Superior temporal gyrus (tissue), 1 donor: ENCODE data around the gene ADCYAP1R1.

Experiments
- DNase-seq: peaks from one replicate; pipeline ENCODE4 v3.0.0-alpha.2; 2016; ENCODE audit errors: extremely low spot score

The ADCYAP1R1 gene

DNA sequence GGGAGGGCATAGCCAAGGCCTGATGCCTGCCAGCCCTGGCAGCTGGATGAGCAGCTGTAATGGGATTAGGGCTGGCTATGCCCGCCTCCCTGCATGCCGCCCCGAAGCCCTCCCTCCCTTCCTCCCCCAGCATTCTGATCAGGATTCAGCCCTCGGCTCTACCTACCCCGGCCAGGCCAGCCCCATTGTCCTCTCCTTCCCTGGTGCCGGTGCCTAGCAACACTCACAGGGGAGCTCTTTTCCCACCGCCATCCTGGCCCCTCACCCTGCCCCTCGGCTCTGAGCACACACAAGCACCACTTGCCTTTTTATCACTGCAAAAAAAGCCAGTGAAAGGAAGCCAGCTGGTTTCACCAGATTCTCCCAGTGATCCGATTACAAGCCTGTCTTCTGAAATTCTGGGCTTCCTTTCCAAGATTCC, 9.0 kb upstream of the ADCYAP1R1 start:
- no peak for DNase-seq

DNA sequence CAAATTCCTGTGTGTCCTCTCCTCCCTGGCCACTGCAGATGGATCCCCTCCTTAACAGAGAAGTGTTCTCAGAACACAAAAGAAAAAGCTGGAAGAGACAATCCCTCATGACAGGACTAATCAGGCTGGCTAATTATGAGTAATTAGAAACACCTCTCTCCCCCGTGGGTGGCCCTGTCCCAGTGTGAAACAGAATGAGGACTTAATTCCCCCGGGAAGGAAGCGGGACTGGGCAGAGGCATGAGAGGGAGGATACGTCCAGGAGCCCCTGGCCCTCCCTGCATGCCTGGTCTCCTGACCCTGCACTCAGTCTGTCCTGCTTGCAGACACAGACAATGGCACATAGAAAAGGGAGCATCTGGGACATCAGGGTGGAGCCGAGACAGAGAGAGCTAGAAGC, 7.6 kb upstream of the ADCYAP1R1 start:
- DNase-seq, result no peak

DNA sequence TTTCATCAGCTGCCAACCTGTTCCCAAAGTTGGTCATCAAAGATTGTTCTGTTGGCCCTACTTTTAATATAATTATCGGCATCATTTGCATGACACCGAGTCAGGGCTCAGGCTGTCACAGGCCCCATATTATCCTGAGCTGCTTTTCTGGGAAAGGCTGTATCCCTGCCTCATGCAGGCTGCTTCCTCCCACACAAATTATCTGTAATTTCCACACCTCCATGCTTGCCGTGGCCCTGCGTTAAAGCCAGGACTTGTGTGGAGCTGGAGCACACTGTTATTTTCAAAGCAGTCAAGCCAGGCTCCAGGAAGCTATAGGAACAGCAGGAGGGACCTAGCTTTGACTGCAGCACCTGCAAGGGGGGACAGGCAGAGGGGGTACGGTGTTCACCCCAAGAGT, 5.4 kb upstream of the ADCYAP1R1 start:
- no peak for DNase-seq

GRCh38 chr7:31047313-31048146, 4.6 kb upstream of the ADCYAP1R1 start:
- DNase-seq, result no peak

GRCh38 chr7:31049005-31049765, 2.9 kb upstream of the ADCYAP1R1 start:
- DNase-seq, result no peak

DNA sequence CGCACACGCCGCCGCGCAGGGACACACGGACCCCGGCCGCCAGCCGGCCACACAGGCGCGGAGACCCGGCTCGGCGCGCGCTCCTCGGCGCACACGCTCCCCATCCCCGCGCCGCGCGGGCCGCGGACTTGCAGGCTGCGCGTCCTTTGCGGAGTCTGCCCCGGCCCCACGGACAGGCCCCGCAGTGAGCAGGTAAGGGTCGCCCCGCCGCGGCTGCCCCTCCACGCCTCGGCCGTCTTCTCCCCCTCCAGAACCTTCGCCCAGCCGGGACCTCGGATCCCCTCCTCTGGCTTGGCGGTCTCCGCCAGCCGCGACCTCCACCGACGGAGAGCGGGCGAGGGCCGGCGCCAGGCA, 356 bp downstream of the ADCYAP1R1 start:
- DNase-seq, result no peak

DNA sequence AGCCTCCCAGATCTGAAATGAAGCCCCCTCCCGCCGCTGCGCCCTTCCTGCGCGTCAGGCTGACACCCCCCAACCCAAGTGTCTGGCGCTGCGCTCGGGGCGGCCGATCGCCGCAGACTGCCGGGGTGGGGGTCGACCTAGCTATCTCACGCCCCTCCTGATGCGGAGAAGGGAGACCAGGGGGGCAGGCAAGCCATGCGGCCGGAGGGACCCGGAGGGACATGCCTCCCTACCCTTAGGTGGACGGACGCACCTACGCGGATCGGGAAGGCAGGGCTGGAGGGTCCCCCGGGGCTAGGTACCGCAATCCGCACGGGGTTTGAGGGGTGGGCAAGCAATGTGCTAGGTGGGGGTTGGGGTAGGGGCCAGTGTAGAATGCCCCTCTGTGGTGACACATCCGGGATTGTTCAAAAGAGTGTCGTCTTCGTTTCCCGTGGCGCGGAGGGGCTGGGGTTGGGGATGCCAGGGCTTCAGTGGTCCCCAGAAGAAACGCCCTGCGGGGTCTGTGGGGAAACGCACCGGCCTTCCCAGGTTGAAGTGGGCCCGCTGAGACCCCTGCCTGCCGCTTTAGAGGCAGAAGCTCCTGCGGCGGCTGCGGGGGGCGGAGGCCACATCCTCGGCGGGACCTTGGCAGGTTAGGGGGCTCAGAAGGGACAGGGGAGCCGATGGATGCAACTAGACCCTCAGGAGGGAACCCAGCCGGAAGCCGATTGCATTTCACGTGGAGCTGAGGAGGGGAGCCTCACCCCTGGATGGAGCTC, 913 bp downstream of the ADCYAP1R1 start:
- no peak for DNase-seq

DNA sequence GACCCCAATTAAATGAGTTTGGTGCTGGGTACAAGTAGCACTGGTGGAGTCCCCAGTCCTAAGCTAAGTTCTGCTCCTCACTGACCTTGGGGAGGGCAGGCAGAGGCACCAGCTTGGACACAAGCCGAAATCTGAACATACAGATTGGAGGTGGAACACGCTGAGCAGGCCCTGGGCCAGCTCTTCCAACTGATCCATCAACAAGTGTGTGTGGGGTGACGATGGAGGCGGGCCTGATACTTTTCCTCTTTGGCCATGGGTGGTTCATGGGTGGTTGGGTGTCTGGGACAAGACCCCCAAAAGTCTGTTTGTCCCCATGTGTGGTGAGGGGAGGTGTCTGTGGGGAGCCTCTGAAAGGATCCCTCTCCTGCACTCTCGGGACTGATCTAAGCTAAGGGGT, 1.9 kb downstream of the ADCYAP1R1 start:
- DNase-seq, result no peak

DNA sequence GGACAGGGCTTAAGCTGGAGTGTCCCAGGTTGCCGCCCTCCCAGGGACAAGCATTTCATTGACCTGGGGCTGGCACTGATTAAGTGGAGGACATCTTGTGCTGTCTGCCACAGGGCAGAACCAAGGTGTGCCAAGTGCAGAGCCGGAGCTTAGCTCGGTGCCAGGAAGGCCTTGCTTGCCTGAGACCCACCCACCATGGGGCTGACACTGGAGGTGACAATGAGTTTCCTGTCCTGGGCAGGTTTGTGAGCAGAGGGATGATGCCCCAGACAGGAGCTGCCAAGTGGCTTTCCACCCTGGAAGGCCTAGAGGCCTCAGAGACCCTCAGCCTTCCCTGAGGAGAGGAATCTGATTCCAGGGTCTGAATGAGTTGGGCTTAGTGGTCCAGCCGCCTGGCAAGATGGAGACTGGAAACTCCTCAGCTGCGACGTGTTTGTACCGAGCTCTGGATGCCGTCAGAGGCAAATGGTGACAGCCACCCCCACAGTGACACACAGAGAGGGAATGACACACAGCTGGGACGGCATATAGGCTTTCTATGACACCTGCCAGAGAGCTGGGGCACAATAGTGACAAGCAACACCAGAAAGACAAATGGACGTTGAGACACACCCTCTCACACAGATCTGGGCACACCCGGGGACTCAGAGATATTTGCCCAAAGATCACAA, 2.6 kb downstream of the ADCYAP1R1 start:
- DNase-seq, result no peak

GRCh38 chr7:31055471-31055870, 3.4 kb downstream of the ADCYAP1R1 start:
- DNase-seq, result no peak

- DNase-seq, result no peak
Measured at GRCh38 chr7:31056775-31057346, 4.8 kb downstream of the ADCYAP1R1 start.

- DNase-seq, result no peak
Measured at GRCh38 chr7:31058122-31058521, 6.0 kb downstream of the ADCYAP1R1 start.

- no peak for DNase-seq
Measured at GRCh38 chr7:31058688-31059087, 6.6 kb downstream of the ADCYAP1R1 start.

- DNase-seq, result no peak
Measured at GRCh38 chr7:31059551-31059950, 7.4 kb downstream of the ADCYAP1R1 start.

DNA sequence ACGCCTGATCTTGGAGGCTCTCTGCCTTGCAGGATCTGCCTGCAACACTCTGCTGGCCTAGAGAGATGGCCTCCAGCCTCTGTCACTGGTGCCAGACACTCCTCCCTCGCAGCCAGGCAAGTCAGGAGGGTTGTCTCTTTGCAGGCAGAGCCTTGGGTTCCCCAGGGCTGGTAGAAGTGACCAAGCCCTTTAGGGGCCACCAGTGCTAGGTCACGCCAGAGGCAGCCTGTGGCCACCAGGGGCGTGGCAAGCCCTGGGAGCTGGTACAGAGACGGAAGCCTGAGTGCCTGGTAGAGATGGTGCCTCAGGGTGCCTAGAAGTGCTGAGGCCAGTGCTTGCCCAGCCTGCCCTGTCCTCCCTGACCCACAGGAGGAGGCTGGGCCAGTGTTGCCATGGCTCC, 9.1 kb downstream of the ADCYAP1R1 start:
- DNase-seq, result no peak

- DNase-seq, result no peak
Measured at GRCh38 chr7:31062746-31063435, 10.8 kb downstream of the ADCYAP1R1 start.

GRCh38 chr7:31065021-31065593, 13.0 kb downstream of the ADCYAP1R1 start:
- no peak for DNase-seq

- DNase-seq, result no peak
Measured at GRCh38 chr7:31065840-31066239, 13.7 kb downstream of the ADCYAP1R1 start.

DNA sequence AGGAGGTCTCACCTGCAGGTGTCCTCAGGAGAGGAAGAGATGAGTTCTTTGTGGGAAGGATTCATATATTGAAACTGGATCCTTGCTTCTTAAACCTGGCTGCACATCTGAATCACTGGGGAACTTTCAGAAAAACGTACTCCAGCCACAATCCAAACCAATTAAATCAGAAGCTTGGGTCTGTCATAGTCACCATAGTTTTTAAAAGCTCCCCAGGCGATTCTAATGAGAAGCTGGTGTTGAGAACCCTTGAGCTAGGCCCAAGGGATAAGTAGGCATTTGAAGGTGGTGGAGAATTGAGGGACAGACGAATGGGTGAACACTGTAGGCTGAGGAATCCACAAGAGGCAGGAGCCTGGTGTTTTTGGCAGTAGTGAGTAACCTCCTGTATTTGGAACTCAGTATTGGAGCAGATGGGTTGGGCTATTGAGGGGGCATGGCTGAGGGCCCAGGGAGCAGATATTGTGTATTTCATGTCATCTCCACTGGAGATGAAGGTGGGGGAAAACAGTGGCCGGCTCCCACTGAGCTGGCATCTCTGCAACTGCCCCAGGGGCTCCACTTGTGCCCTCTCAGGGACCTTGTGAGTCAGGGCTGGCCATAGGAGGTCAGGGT, 14.5 kb downstream of the ADCYAP1R1 start:
- DNase-seq, result no peak

GRCh38 chr7:31067491-31067890, 15.4 kb downstream of the ADCYAP1R1 start:
- no peak for DNase-seq
